NB4 (cell line): ENCODE data around the gene GNA12.

Source experiments
- DNase-seq: peaks from one replicate; pipeline ENCODE4 v3.0.0; 2010; ENCODE audit warnings: low read depth
- H3K4me3 ChIP-seq: one replicate; pipeline ENCODE4 v1.5.1; 2011; ENCODE audit warnings: mild to moderate bottlenecking, low read depth, low read length, moderate library complexity
- MYC ChIP-seq: IDR thresholded peaks from 2 replicates; pipeline ENCODE4 v1.6.1; 2011; ENCODE audit warnings: low read depth, low read length
- POLR2A ChIP-seq: IDR thresholded peaks from 2 replicates; pipeline ENCODE4 v1.6.1; 2011; ENCODE audit warnings: mild to moderate bottlenecking; ENCODE audit not compliant: insufficient read length; ENCODE audit errors: extremely low read depth
- TF ChIP-seq, protein P1 (sequence below): IDR thresholded peaks from 2 replicates; pipeline ENCODE4 v1.6.1; 2011; ENCODE audit warnings: low read depth, low read length
- TF ChIP-seq, protein P2 (sequence below): IDR thresholded peaks from one replicate; pipeline ENCODE4 v1.5.1; 2012; ENCODE audit warnings: low read depth, low read length

GNA12 gene

DNA sequence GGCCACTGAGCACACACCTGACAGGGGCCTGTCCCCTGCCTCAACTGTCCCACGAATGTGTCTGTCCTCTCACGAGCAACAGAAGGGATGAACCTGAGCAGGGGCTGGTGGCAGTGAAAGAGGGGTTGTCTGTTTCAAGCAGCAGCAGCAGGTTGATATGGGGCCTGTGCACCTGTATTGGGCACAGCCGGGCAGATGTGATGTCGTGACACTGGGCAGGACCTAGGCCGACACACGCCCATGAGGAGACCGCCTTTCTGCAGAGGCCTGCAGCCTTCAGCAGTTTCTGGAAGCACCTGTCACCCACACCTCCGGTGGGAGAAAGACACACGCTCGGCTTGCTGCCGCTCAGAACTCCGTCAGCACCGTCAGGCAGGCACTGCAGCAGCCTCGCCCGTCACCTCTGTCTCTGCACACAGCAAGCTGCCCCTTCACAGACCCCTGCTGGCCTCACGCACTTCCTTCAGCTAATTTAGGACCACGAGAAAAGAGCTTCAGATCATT lies 107.6 kb downstream of the GNA12 start:
- no peak for TF ChIP-seq MYC
- TF ChIP-seq, protein P1, sequence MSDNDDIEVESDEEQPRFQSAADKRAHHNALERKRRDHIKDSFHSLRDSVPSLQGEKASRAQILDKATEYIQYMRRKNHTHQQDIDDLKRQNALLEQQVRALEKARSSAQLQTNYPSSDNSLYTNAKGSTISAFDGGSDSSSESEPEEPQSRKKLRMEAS: no peak
- TF ChIP-seq, protein P2, sequence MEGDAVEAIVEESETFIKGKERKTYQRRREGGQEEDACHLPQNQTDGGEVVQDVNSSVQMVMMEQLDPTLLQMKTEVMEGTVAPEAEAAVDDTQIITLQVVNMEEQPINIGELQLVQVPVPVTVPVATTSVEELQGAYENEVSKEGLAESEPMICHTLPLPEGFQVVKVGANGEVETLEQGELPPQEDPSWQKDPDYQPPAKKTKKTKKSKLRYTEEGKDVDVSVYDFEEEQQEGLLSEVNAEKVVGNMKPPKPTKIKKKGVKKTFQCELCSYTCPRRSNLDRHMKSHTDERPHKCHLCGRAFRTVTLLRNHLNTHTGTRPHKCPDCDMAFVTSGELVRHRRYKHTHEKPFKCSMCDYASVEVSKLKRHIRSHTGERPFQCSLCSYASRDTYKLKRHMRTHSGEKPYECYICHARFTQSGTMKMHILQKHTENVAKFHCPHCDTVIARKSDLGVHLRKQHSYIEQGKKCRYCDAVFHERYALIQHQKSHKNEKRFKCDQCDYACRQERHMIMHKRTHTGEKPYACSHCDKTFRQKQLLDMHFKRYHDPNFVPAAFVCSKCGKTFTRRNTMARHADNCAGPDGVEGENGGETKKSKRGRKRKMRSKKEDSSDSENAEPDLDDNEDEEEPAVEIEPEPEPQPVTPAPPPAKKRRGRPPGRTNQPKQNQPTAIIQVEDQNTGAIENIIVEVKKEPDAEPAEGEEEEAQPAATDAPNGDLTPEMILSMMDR: no peak
- TF ChIP-seq POLR2A: no peak
- no peak overlapping the region for H3K4me3 ChIP-seq
- DNase-seq: peak; percentile 57

DNA sequence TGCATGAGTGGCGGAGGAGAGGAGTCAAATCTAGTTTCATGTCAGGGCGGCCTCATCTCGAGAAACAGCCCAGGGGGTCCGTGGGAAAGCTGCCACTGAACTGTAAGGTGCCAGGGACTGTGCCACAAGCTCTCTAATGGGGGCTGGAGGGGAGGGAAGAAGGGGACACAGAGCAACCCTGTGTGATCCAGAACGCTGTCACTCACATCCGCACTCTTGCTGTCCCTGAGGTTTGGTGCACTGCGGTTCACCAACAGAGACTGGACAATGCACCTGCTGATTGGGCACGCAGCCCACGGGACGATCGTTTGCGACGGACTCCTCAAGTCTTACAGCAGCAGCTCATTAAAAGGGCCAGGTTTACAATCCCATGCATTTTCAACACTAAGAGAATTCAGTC lies 108.4 kb downstream of the GNA12 start:
- H3K4me3 ChIP-seq: peak overlapping the region; percentile 22
- DNase-seq: no peak
- TF ChIP-seq MYC: no peak
- TF ChIP-seq, protein P1: no peak
- TF ChIP-seq, protein P2: no peak
- no peak for TF ChIP-seq POLR2A

DNA sequence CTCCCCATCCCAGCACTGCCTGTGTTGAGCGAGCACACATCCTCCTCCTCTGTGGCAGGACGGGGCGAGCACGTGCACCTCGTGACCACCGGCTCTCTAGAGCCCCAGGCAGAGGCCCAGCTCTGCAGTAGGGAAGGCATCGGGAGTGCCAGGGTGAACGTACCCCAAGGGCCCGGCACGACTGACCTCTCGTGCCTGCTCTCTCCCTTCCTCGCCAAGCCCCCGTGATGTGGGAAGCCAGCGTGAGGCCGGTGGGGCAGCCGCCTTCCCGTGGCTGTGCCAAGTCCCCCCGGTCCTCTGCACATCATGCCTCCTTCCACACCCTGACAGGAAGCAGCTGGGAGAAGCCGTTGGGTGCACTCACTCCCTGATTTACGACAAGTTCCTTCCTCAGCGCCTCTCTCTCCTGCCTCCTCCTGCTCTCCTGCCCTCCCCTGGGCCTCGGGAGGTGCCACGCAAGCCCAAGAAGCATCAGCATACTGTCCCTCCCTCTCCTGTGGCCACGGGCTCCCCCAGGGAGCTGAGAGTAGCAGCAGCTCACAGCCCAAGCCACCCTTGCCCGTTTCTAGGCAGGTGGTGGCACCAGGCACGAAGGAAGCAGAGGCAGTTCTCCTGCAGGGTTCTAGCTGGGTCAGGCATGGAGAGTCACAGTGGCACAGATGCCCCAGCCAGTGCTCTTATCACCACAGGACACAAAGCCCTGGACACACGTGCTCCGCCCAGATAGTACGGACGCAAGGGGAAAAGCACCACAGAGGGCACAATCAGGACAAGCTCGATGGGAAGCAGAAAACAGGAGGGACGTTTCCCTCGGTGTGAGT lies 109.1 kb downstream of the GNA12 start:
- peak; percentile 84 for TF ChIP-seq MYC
- TF ChIP-seq, protein P1: peak; percentile 96
- TF ChIP-seq POLR2A: peak; percentile 72
- TF ChIP-seq, protein P2: no peak
- peak overlapping the region; percentile 56 for H3K4me3 ChIP-seq
- peak; percentile 100 for DNase-seq

DNA sequence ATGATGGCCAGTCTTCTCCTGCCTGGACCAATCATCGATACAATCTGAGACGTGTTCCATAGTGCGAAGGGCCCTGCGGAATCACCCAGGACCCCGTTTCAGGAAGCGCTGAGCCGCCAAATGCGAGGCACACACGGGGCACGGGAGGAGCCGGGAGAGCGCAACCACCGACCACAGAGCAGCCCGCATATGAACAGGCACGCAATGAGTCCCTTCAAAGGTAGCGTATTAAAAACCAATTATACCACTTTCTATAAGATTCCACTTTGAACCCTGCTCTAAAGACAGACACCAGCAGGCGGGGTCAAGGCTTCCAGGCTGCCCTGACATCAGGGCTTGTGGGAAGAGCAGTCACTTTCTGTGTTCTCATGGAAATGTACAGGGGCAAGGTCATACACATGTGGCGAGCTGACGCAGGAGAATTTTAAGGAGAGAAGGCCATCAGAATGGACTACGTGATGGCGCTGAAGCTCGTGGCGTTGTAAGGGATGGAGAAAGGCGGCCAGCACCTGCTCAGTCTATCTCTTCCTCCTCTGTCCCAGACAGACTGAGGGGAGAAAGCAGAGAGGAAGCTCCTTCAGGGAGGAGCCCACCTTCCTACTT lies 109.9 kb downstream of the GNA12 start:
- peak overlapping the region; percentile 56 for H3K4me3 ChIP-seq
- TF ChIP-seq POLR2A: no peak
- TF ChIP-seq, protein P1: no peak
- TF ChIP-seq, protein P2: no peak
- no peak for TF ChIP-seq MYC
- DNase-seq: peak; percentile 88

DNA sequence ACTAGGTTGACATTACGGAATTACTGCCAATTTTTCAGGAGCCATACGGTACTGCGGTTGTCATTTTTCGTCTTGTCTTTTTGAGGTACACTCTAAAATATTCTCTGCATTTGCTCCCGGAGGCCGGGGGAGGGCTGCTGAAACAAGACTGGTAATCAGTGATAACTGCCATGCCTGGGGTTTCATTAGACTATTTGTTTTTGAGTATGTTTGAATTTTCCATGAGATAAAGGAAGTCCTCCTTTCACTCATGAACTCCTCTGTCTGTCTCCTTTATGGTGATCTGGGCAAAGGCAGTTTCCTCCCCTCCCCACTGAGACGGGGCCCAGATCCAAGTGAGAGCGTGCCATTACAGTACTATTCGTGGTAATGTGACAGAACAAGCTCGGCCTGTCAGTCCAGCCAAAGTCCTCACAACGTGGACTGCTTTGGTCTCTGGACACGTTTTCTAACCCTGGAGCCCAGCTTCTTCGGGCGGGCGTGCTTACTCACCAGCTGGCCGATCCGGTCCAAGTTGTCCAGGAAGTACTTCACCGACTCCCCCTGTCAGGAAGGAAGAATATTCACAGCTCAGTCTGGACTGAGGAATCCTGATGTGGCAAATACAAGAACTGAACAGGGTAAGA lies 111.0 kb downstream of the GNA12 start:
- H3K4me3 ChIP-seq: peak overlapping the region; percentile 56
- peak; percentile 68 for DNase-seq

More for the DNA sequence above, 111.0 kb downstream of the GNA12 start:
- TF ChIP-seq MYC: peak; percentile 42; the same call in 1 of the 2 replicates
- TF ChIP-seq, protein P2: no peak
- TF ChIP-seq, protein P1: no peak
